Smooth muscle cell (in vitro differentiated cells): Measurements from ENCODE around the gene EFCAB12. TPM values are rescaled to one million over a fixed set of nuclear protein-coding genes. Genes with fewer than 3 reads are reported as not detected.
A peak's percentile ranks its signal among the peaks of the same experiment; 100 is the strongest.

Source experiments
- DNase-seq: peaks from one replicate; lab custom pipeline; 2025; ENCODE audit not compliant: unreplicated experiment; lab: John Stamatoyannopoulos, UW
- H2AFZ ChIP-seq: fragments of 200-600 bp; sonication (generic); 2 replicates; pipeline ENCODE4 v1.6.0; 2016; ENCODE audit warnings: antibody characterized with exemption, low read depth, mild to moderate bottlenecking
- H3F3A ChIP-seq: fragments of 200-600 bp; sonication (generic); 2 replicates; pipeline ENCODE4 v1.6.0; 2017; ENCODE audit warnings: antibody characterized with exemption, low read depth
- H3K27ac ChIP-seq: fragments of 200-600 bp; sonication (generic); 2 replicates; pipeline ENCODE4 v1.5.1; 2016; ENCODE audit warnings: low read depth, mild to moderate bottlenecking
- H3K27me3 ChIP-seq: fragments of 200-600 bp; sonication (generic); 2 replicates; pipeline ENCODE4 v1.6.1; 2016; ENCODE audit warnings: low read depth, mild to moderate bottlenecking
- H3K36me3 ChIP-seq: fragments of 200-600 bp; sonication (generic); 2 replicates; pipeline ENCODE4 v1.5.1; 2016; ENCODE audit warnings: low read depth
- H3K4me1 ChIP-seq: fragments of 200-600 bp; sonication (generic); 2 replicates; pipeline ENCODE4 v1.5.1; 2016; ENCODE audit warnings: low read depth
- H3K4me2 ChIP-seq: fragments of 200-600 bp; sonication (generic); 2 replicates; pipeline ENCODE4 v1.6.0; 2016; ENCODE audit warnings: mild to moderate bottlenecking
- H3K4me3 ChIP-seq: fragments of 200-600 bp; sonication (generic); 2 replicates; pipeline ENCODE4 v1.5.1; 2016; ENCODE audit warnings: mild to moderate bottlenecking
- H3K79me2 ChIP-seq: fragments of 200-600 bp; sonication (generic); 2 replicates; pipeline ENCODE4 v1.6.0; 2016; ENCODE audit warnings: low read depth, mild to moderate bottlenecking
- H3K9ac ChIP-seq: fragments of 200-600 bp; sonication (generic); 2 replicates; pipeline ENCODE4 v1.6.0; 2016; ENCODE audit warnings: low read depth
- H3K9me3 ChIP-seq: fragments of 200-600 bp; sonication (generic); replicated peaks from 2 replicates; pipeline ENCODE4 v1.5.1; 2016; ENCODE audit warnings: low read depth
- H4K20me1 ChIP-seq: fragments of 200-600 bp; sonication (generic); 2 replicates; pipeline ENCODE4 v1.6.0; 2016; ENCODE audit warnings: low read depth
- CTCF ChIP-seq: fragments of 200-600 bp; sonication (generic); IDR thresholded peaks from 2 replicates; pipeline ENCODE4 v1.5.1; 2017; ENCODE audit warnings: borderline replicate concordance, mild to moderate bottlenecking, antibody characterized with exemption; ENCODE audit not compliant: insufficient read depth, poor library complexity, severe bottlenecking
- whole genome bisulfite sequencing: methylation state at CpG from one replicate; pipeline ENCODE4 v1.1.7; 2016; ENCODE audit warnings: low lambda C conversion rate; 5-methylcytosine and 5-hydroxymethylcytosine counted together
- polyA plus RNA-seq: library from polyadenylated mRNA; unstranded; fragments of >200 nt; fragmentation: Nextera tagmentation; extraction: Ambion mirVana; gene quantifications from 2 replicates; pipeline ENCODE4 v1.2.1, GENCODE V29; 2016
- small RNA-seq: library from RNA; depleted of rRNA; stranded (forward); fragments of <200 nt; gene quantifications from one replicate; pipeline ENCODE3, GENCODE V24; 2014
- total RNA-seq: library from RNA; depleted of rRNA; stranded (reverse); fragments of >200 nt; gene quantifications from 2 replicates; pipeline ENCODE4 v1.2.3, GENCODE V29; 2014

EFCAB12 gene
- total and polyA plus RNA-seq, 2 experiments from 2014 or later = 0.09 TPM; not detected in 1

DNA sequence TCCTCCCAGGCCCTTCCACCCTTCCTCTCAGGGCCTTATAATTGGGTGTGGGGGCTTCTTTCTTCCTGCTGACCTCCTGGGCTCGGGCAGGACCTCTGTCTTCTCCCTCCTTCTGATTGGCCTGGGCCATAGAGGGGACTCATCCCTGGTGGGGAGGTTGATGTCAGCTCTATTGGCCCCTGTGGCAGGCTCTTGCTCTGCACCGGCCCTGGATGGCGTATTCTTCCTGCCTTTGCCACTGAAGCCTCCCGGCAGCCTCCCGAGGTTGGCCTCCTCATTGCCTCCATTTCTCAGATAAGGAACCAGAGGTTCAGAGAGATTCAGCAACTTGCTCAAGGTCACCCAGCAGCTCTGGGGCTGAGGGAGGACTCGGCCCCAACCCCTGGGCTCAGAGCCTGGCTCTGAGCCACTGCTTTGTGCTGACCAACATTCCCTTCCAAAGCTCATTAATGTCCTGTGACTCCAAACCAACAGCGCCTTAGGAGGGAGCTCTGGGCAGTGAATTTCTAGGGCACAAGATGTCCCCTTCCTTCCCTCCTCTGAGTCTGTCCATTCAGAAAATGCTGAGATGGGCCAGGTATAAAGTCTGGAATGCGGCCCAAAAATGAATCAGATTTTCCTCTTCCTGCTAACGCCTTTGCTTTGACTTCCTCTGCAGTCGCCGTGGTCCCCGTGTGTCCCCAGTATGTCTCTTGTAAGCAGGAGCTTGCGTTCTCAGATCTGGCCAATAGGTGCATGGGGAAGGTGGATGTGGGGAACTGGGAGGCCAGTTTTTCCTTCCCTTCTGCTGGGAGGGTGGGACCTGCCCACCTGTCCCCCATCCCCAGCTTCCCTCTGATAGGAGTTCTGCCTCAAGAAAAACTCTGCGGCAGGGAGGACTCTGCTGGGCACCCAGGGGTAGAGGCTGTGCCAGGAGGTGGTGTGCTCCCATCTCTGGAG lies 75.5 kb downstream of the EFCAB12 start:
- no peaks in the 10 kb centered on the region for H3K4me1 ChIP-seq
- DNase-seq = no peak
- H2AFZ ChIP-seq = no peak overlapping the region
- H3K9me3 ChIP-seq = no peaks in the 10 kb centered on the region
- H3K27ac ChIP-seq = no peak overlapping the region
- no peaks in the 10 kb centered on the region for H3K27me3 ChIP-seq
- 96% methylated on average over 14 of the region's 14 CpGs for WGBS
- no peaks in the 10 kb centered on the region for H4K20me1 ChIP-seq
- no peaks in the 10 kb centered on the region for H3K36me3 ChIP-seq
- H3K4me3 ChIP-seq = no peak overlapping the region
- no peak overlapping the region for H3K9ac ChIP-seq
- no peaks in the 10 kb centered on the region for H3F3A ChIP-seq
- no peaks in the 10 kb centered on the region for H3K79me2 ChIP-seq
- H3K4me2 ChIP-seq = no peak overlapping the region
- no peak for TF ChIP-seq CTCF

DNA sequence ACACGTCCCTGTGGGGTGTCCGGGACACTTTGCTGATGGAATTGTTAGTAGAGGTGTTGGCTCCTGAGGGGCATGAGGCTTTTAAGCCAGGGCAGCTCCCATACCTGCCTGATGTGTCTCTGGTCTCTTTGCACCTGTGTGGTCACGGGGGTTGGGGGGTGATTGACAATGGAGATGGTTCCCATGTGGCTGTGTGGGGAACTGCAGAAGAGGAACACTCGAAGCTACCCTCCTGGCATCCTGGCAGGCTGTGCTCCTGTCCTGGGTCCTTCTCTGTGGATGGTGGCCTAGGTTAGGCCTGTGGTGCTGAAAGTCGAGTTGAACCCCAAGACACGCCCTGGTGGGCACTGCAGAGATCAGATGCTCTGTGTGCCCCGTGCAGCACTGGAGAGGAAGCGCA lies 76.4 kb downstream of the EFCAB12 start:
- no peaks in the 10 kb centered on the region for H3K36me3 ChIP-seq
- H3F3A ChIP-seq = no peaks in the 10 kb centered on the region
- no peak overlapping the region for H3K9ac ChIP-seq
- no peaks in the 10 kb centered on the region for H3K79me2 ChIP-seq
- no peaks in the 10 kb centered on the region for H4K20me1 ChIP-seq
- TF ChIP-seq CTCF = no peak
- H3K9me3 ChIP-seq = no peaks in the 10 kb centered on the region
- no peaks in the 10 kb centered on the region for H3K27me3 ChIP-seq
- H3K27ac ChIP-seq = no peak overlapping the region
- DNase-seq = no peak
- WGBS = 83% methylated on average over 8 of the region's 8 CpGs
- no peak overlapping the region for H3K4me2 ChIP-seq
- no peak overlapping the region for H3K4me3 ChIP-seq
- H2AFZ ChIP-seq = no peak overlapping the region
- no peaks in the 10 kb centered on the region for H3K4me1 ChIP-seq

Small RNAs within 50 kb of the gene (small RNA-seq; reads per million reads assigned to genes)
- 112 reads per million, percentile 98 among the genes with 10 or more reads in this experiment for gene SNORA7B

Other genes starting within 250 kb of the EFCAB12 start
- 181 and 185 TPM in 2 replicates for gene CNBP, start 244.7 kb downstream of the EFCAB12 start, total RNA-seq
- gene CNBP, start 244.7 kb downstream of the EFCAB12 start, polyA plus RNA-seq = 198 and 229 TPM in 2 replicates
- gene COPG1, start 179.0 kb downstream of the EFCAB12 start, total RNA-seq = 177 and 210 TPM in 2 replicates
- gene COPG1, start 179.0 kb downstream of the EFCAB12 start, polyA plus RNA-seq = 228 and 265 TPM in 2 replicates
- gene HMCES, start 149.8 kb downstream of the EFCAB12 start, total RNA-seq = 9.3 and 15.2 TPM in 2 replicates
- 25.0 and 33.8 TPM in 2 replicates for gene HMCES, start 149.8 kb downstream of the EFCAB12 start, polyA plus RNA-seq
- 23.1 and 28.9 TPM in 2 replicates for gene MBD4, start 11.3 kb upstream of the EFCAB12 start, total RNA-seq
- 26.5 and 26.8 TPM in 2 replicates for gene MBD4, start 11.3 kb upstream of the EFCAB12 start, polyA plus RNA-seq
- gene IFT122, start 11.6 kb upstream of the EFCAB12 start, total RNA-seq = 17.3 and 17.4 TPM in 2 replicates
- gene IFT122, start 11.6 kb upstream of the EFCAB12 start, polyA plus RNA-seq = 13.2 and 13.4 TPM in 2 replicates
- 0.63 TPM in 1 of 2 replicates, not detected in the other for gene RHO, start 100.0 kb upstream of the EFCAB12 start, total RNA-seq
- not detected in 2 replicates for gene RHO, start 100.0 kb upstream of the EFCAB12 start, polyA plus RNA-seq
- gene H1-8, start 114.5 kb upstream of the EFCAB12 start, total RNA-seq = not detected in 2 replicates
- not detected in 2 replicates for gene H1-8, start 114.5 kb upstream of the EFCAB12 start, polyA plus RNA-seq
- 71.2 and 94.3 TPM in 2 replicates for gene PLXND1, start 178.0 kb upstream of the EFCAB12 start, total RNA-seq
- gene PLXND1, start 178.0 kb upstream of the EFCAB12 start, polyA plus RNA-seq = 75.8 and 130 TPM in 2 replicates